Measurements from ENCODE around the gene TEX13A.

DNA sequence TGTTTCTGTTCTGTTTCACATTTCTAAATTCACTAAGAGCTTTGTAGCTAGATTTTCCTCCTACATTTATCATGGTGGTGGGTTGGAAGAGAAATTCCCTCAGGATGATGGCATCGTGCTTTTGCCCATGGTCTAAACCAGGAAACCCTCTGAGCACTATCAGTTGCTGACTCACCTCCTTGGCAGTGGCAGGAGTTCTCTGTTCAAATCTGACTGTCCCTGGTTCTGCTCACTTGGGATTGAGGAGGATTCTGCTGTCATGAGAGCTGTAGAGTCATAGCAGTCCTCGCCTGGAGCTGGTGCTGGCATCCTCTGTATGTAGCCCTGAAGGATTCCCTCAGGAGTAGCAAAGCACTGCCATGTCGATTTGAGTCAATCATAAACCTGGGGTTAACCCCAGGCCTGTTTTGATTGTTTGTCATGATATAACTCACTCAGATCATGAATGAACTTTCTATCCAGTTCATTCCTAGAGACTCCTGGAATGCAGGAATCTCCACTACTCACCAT lies 9.4 kb downstream of the TEX13A start:
- TF ChIP-seq, protein P1, sequence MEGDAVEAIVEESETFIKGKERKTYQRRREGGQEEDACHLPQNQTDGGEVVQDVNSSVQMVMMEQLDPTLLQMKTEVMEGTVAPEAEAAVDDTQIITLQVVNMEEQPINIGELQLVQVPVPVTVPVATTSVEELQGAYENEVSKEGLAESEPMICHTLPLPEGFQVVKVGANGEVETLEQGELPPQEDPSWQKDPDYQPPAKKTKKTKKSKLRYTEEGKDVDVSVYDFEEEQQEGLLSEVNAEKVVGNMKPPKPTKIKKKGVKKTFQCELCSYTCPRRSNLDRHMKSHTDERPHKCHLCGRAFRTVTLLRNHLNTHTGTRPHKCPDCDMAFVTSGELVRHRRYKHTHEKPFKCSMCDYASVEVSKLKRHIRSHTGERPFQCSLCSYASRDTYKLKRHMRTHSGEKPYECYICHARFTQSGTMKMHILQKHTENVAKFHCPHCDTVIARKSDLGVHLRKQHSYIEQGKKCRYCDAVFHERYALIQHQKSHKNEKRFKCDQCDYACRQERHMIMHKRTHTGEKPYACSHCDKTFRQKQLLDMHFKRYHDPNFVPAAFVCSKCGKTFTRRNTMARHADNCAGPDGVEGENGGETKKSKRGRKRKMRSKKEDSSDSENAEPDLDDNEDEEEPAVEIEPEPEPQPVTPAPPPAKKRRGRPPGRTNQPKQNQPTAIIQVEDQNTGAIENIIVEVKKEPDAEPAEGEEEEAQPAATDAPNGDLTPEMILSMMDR (IDR thresholded peaks at IDR 0.05 in 4 of 5, conservative IDR thresholded peaks at IDR 0.05 in 1 of 5): no peak
- no peak for TF ChIP-seq POLR2A (IDR thresholded peaks at IDR 0.05)

Data from gastrocnemius medialis (tissue), 4 donors.